IMR-90 (cell line): Measurements from ENCODE around the gene ZNF827. TPM values are rescaled to one million over a fixed set of nuclear protein-coding genes. Genes with fewer than 3 reads are reported as not detected.

ENCODE experiments used
- ATAC-seq: fragments of 200-7000 bp; cut with Tn5 transposase; 2 replicates; pipeline ENCODE4 v1.9.1; 2020; ENCODE audit warnings: low read depth, mild to moderate bottlenecking, moderate library complexity
- BruUV-seq: library from RNA; stranded (reverse); fragments of 400-500 nt; replicated peaks from 2 replicates; lab custom pipeline; 2021; lab: Mats Ljungman, UMichigan
- CTCF ChIA-PET: fragments of 300-600 bp; formaldehyde crosslinking; extraction: SDS; loops from one replicate; lab custom pipeline; 2021; ENCODE audit warnings: antibody characterized with exemption; lab: Yijun Ruan, JAX
- POLR2A ChIA-PET: fragments of 300-600 bp; sonication (Branson Sonifier 250); formaldehyde crosslinking; loops from one replicate; lab custom pipeline; 2022; ENCODE audit warnings: antibody characterized with exemption; ENCODE audit not compliant: unreplicated experiment; lab: Charles Lee
- DNase-seq: peaks from one replicate; pipeline ENCODE4 v3.0.0; 2013
- H2AFZ ChIP-seq: replicated peaks from 2 replicates; pipeline ENCODE3; 2013; ENCODE audit warnings: low read length, mild to moderate bottlenecking; ENCODE audit not compliant: poor library complexity
- H2AK5ac ChIP-seq: 2 replicates; pipeline ENCODE4 v1.6.1; 2013; ENCODE audit warnings: low read depth, low read length, inconsistent platforms
- H2AK9ac ChIP-seq: replicated peaks from 2 replicates; pipeline ENCODE3; 2013; ENCODE audit warnings: mild to moderate bottlenecking, low read depth, low read length, moderate library complexity; ENCODE audit not compliant: poor library complexity
- H2BK120ac ChIP-seq: 2 replicates; pipeline ENCODE4 v1.6.1; 2013; ENCODE audit warnings: low read depth, low read length, inconsistent platforms
- H2BK15ac ChIP-seq: 3 replicates; pipeline ENCODE4 v1.6.1; 2013; ENCODE audit warnings: low read depth, low read length, inconsistent platforms
- H2BK20ac ChIP-seq: 2 replicates; pipeline ENCODE4 v1.6.1; 2013; ENCODE audit warnings: low read depth, mild to moderate bottlenecking, inconsistent platforms, low read length, moderate library complexity
- H2BK5ac ChIP-seq: 2 replicates; pipeline ENCODE4 v1.6.1; 2013; ENCODE audit warnings: mild to moderate bottlenecking, low read depth, low read length, inconsistent platforms; ENCODE audit not compliant: poor library complexity, severe bottlenecking
- H3K14ac ChIP-seq: replicated peaks from 2 replicates; pipeline ENCODE4 v1.6.1; 2013; ENCODE audit warnings: low read depth, low read length, inconsistent platforms
- H3K18ac ChIP-seq: 2 replicates; pipeline ENCODE4 v1.6.1; 2013; ENCODE audit warnings: low read depth, low read length, control low read depth
- H3K23ac ChIP-seq: 2 replicates; pipeline ENCODE4 v1.6.1; 2013; ENCODE audit warnings: low read depth, low read length, inconsistent platforms
- H3K27ac ChIP-seq: 2 replicates; pipeline ENCODE4 v1.5.1; 2013; ENCODE audit warnings: mild to moderate bottlenecking, control low read depth, low read length; ENCODE audit not compliant: insufficient read depth
- H3K27me3 ChIP-seq: 2 replicates; pipeline ENCODE4 v1.6.1; 2013; ENCODE audit warnings: low read length; ENCODE audit not compliant: control insufficient read depth, insufficient read depth
- H3K36me3 ChIP-seq: 2 replicates; pipeline ENCODE4 v1.6.1; 2013; ENCODE audit warnings: low read length, mixed read lengths; ENCODE audit not compliant: control insufficient read depth, insufficient read depth
- H3K4ac ChIP-seq: 2 replicates; pipeline ENCODE4 v1.6.1; 2013; ENCODE audit warnings: low read depth, low read length, inconsistent platforms
- H3K4me1 ChIP-seq: 2 replicates; pipeline ENCODE4 v1.6.1; 2013; ENCODE audit warnings: low read length, mixed read lengths; ENCODE audit not compliant: control insufficient read depth, insufficient read depth
- H3K4me2 ChIP-seq: 2 replicates; pipeline ENCODE4 v1.6.1; 2013; ENCODE audit warnings: low read depth, mild to moderate bottlenecking, control low read depth, low read length, moderate library complexity
- H3K4me3 ChIP-seq: 2 replicates; pipeline ENCODE4 v1.5.1; 2013; ENCODE audit warnings: low read depth, mild to moderate bottlenecking, control low read depth, low read length, moderate library complexity; ENCODE audit not compliant: insufficient read depth
- H3K56ac ChIP-seq: 2 replicates; pipeline ENCODE4 v1.6.1; 2013; ENCODE audit warnings: low read length, inconsistent platforms; ENCODE audit not compliant: insufficient read depth; ENCODE audit errors: extremely low read depth
- H3K79me1 ChIP-seq, 2 experiments: 2 replicates each; pipeline ENCODE4 v1.6.1; 2013; ENCODE audit warnings: low read length in 2 of 2, inconsistent platforms in 1 of 2, low read depth in 1 of 2
- H3K9ac ChIP-seq: 2 replicates; pipeline ENCODE4 v1.6.1; 2013; ENCODE audit warnings: low read depth, low read length, control low read depth
- H3K9me1 ChIP-seq: 2 replicates; pipeline ENCODE4 v1.6.1; 2013; ENCODE audit warnings: low read length, inconsistent platforms; ENCODE audit not compliant: insufficient read depth
- H3K9me3 ChIP-seq: 2 replicates; pipeline ENCODE4 v1.6.1; 2013; ENCODE audit warnings: low read length; ENCODE audit not compliant: control insufficient read depth, insufficient read depth
- H4K20me1 ChIP-seq: 2 replicates; pipeline ENCODE4 v1.6.1; 2013; ENCODE audit warnings: low read length, inconsistent platforms; ENCODE audit not compliant: insufficient read depth
- H4K5ac ChIP-seq: 2 replicates; pipeline ENCODE4 v1.6.1; 2013; ENCODE audit warnings: mild to moderate bottlenecking, low read depth, low read length, control low read depth
- H4K8ac ChIP-seq, 2 experiments: 2 replicates each; pipeline ENCODE4 v1.6.1; 2013; ENCODE audit warnings: low read depth in 2 of 2, low read length in 2 of 2, control low read depth in 1 of 2, inconsistent platforms in 1 of 2
- H4K91ac ChIP-seq: 2 replicates; pipeline ENCODE4 v1.6.1; 2013; ENCODE audit warnings: low read depth, low read length, inconsistent platforms; ENCODE audit not compliant: insufficient read depth
- BHLHE40 ChIP-seq: fragments of 150-350 bp; IDR thresholded peaks from 2 replicates; pipeline ENCODE4 v1.6.1; 2016; ENCODE audit warnings: mild to moderate bottlenecking, low read depth, low read length
- CEBPB ChIP-seq: IDR thresholded peaks from 2 replicates; pipeline ENCODE4 v1.6.1; 2012; ENCODE audit warnings: low read depth, low read length, improper control_type of control experiment
- CHD1 ChIP-seq: IDR thresholded peaks from 2 replicates; pipeline ENCODE4 v1.6.1; 2012; ENCODE audit warnings: low read depth, low read length, improper control_type of control experiment
- FOS ChIP-seq: fragments of 150-350 bp; IDR thresholded peaks from 2 replicates; pipeline ENCODE4 v1.6.1; 2016; ENCODE audit warnings: low read depth, low read length
- MAFK ChIP-seq: IDR thresholded peaks from 2 replicates; pipeline ENCODE4 v1.6.1; 2012; ENCODE audit warnings: low read depth, low read length, improper control_type of control experiment
- MAZ ChIP-seq: IDR thresholded peaks from 2 replicates; pipeline ENCODE4 v1.6.1; 2012; ENCODE audit warnings: low read depth, mild to moderate bottlenecking, low read length, improper control_type of control experiment, moderate library complexity, borderline replicate concordance
- MXI1 ChIP-seq: IDR thresholded peaks from 2 replicates; pipeline ENCODE4 v1.6.1; 2012; ENCODE audit warnings: low read depth, mild to moderate bottlenecking, low read length, moderate library complexity, borderline replicate concordance
- NFE2L2 ChIP-seq: fragments of 150-350 bp; IDR thresholded peaks from 2 replicates; pipeline ENCODE4 v1.6.1; 2016; ENCODE audit warnings: low read depth, mild to moderate bottlenecking, low read length
- POLR2A ChIP-seq: IDR thresholded peaks from 2 replicates; pipeline ENCODE4 v1.6.1; 2012; ENCODE audit warnings: mild to moderate bottlenecking, low read depth, low read length
- RAD21 ChIP-seq: IDR thresholded peaks from 2 replicates; pipeline ENCODE4 v1.6.1; 2012; ENCODE audit warnings: low read length, improper control_type of control experiment
- RCOR1 ChIP-seq: IDR thresholded peaks from 2 replicates; pipeline ENCODE4 v1.6.1; 2012; ENCODE audit warnings: mild to moderate bottlenecking, low read length, improper control_type of control experiment; ENCODE audit not compliant: insufficient replicate concordance
- RFX5 ChIP-seq: IDR thresholded peaks from 2 replicates; pipeline ENCODE4 v1.8.0; 2012; ENCODE audit warnings: low read depth, mild to moderate bottlenecking, low read length, moderate library complexity
- SMC3 ChIP-seq: fragments of 150-350 bp; IDR thresholded peaks from 2 replicates; pipeline ENCODE4 v1.6.1; 2016; ENCODE audit warnings: low read depth, mild to moderate bottlenecking, antibody characterized with exemption, low read length, moderate library complexity
- USF2 ChIP-seq: fragments of 150-350 bp; IDR thresholded peaks from 2 replicates; pipeline ENCODE4 v1.6.1; 2017; ENCODE audit warnings: mild to moderate bottlenecking, antibody characterized with exemption, low read length, low read depth
- WGBS, 2 experiments: methylation state at CpG; one replicate each; pipeline versions ENCODE4 v1.1.5 to v1.1.7; 2013; ENCODE audit warnings: missing lambda C conversion rate in 2 of 2; ENCODE audit not compliant: insufficient read length in 1 of 2; ENCODE audit errors: extremely low coverage in 2 of 2; 5-methylcytosine and 5-hydroxymethylcytosine counted together
- dilution Hi-C: fragments of 300-500 bp; cut with HindIII; formaldehyde crosslinking; loops from one replicate; pipeline ENCODE4 v1.14.3; 2018; ENCODE audit warnings: low sequenced_read_pairs; ENCODE audit not compliant: unreplicated experiment
- in situ Hi-C: fragments of 300-500 bp; cut with MboI; formaldehyde crosslinking; loops from 3 replicates; pipeline ENCODE4 v1.14.3; 2019; ENCODE audit warnings: low sequenced_read_pairs, inconsistent platforms, mixed read lengths
- intact Hi-C: fragments of 100-400 bp; cut with micrococcal nuclease; formaldehyde crosslinking; loops from 2 replicates; pipeline ENCODE4 v1.10.0; 2022
- polyA plus RNA-seq, 3 experiments: library from polyadenylated mRNA; depleted of rRNA; stranded (reverse); fragments of >200 nt; gene quantifications; 2 replicates each; pipeline ENCODE4 v1.2.3, GENCODE V29; 2012; ENCODE audit warnings: low replicate concordance in 1 of 3
- total RNA-seq: library from RNA; depleted of rRNA; stranded (reverse); fragments of >200 nt; gene quantifications from 2 replicates; pipeline ENCODE4 v1.2.3, GENCODE V29; 2012
- TF ChIP-seq, protein P1 (sequence below): conservative IDR thresholded peaks from 2 replicates; pipeline ENCODE4 v1.5.1; 2012; ENCODE audit warnings: mild to moderate bottlenecking, low read depth, low read length, improper control_type of control experiment

ZNF827 gene
- total and polyA plus RNA-seq, 2 of the 4 experiments (the other 2 are of a cell fraction): 6.6 to 31.7 TPM

DNA sequence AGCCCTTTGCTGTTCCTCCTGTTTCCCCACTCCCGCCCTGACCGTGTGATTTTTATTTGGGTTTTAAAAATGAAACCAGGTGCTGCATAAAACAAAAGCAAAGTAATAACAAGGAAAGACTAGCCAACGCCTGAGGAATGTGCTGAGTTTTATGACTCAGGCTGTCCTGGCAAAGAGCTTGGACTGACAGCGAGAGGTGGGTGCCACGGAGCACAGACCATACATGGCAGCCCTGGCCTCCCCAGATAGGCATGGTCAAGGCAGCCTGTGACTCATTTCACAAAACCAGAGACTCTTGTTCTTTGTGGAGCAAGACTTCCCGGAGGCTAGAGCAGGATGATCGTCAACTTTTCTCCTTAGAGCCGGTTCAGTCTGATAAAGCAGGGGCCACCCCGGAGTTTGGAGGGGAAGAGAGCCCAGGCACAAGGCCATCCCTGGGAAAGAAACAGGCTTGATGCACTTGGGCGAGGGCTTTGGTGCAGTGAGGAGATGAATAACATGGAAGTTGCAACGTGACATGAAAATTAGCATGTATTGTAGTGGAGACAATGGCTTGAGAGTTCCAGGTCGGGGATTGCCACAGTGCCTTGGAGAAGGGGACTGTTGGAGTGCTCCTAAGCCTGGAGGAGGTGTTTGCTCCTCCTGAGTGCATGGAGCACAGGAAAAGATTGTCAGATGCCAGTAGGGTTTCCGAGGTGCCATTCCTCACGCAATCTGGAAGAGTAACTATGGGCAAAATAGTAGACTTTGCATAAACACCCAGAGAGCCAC, 203.9 kb downstream of the ZNF827 start:
- Histone ChIP-seq H2BK120ac (peak overlapping the region; percentile 98), H3K27me3 (no peaks in the 10 kb centered on the region), H3K36me3 (no peaks in the 10 kb centered on the region), H3K4ac (peak overlapping the region; percentile 99), H3K9me3 (no peaks in the 10 kb centered on the region), H2BK20ac (peak overlapping the region; percentile 98), H2AFZ (peak overlapping the region; percentile 87), H3K18ac (peak overlapping the region; percentile 98), H3K14ac (peak overlapping the region; percentile 99), H3K9me1 (peaks cover 19% of the 10 kb centered on the region), H3K4me3 (peak overlapping the region; percentile 15; the same call in 1 of the 2 replicates), H3K23ac (peak overlapping the region; percentile 99), H2BK5ac (peak overlapping the region; percentile 100), H3K56ac (peak overlapping the region; percentile 97), H2BK15ac (peak overlapping the region; percentile 95), H3K27ac (peak overlapping the region; percentile 92), H3K4me1 (peaks cover 29% of the 10 kb centered on the region), H2AK9ac (peak overlapping the region; percentile 99), H4K91ac (peak overlapping the region; percentile 99), H4K20me1 (no peaks in the 10 kb centered on the region), H2AK5ac (peak overlapping the region; percentile 94), H4K5ac (peak overlapping the region; percentile 94), H3K9ac (peak overlapping the region; percentile 80), H3K79me1 (peaks cover 0 to 6% of the 10 kb centered on the region in 2 experiments; a peak in 2 of 4 replicates), H4K8ac (peak overlapping the region; percentile 93 to 98), H3K4me2 (peak overlapping the region; percentile 77)
- no TSS peak for BruUV-seq
- ATAC-seq (peak; percentile 56), DNase-seq (peak; percentile 96)
- ChIA-PET CTCF (interaction anchor here (0.6 kb wide), 1 partner anchor 9 kb away, joined by 3 read pairs; no protein-coding TSS in a partner anchor), POLR2A (no interaction called here)
- dilution Hi-C loops (no loop called here), in situ Hi-C loops (loop anchor here (5.0 kb wide), 1 partner anchor 73 kb away; no protein-coding TSS in a partner anchor), intact Hi-C loops (loop anchor here (1.0 to 10.0 kb wide), 7 partner anchors 56 to 520 kb away; partner anchors contain the start of genes MMAA and SMAD1)
- 14% methylated on average over 4 of the region's 14 CpGs; no CpG with 5 or more reads in 1 of the 2 experiments for WGBS, 2 experiments
- TF ChIP-seq MXI1 (peak; percentile 62; the same call in 1 of the 2 replicates), CHD1 (no peak), RCOR1 (no peak), POLR2A (peak; percentile 62), SMC3 (no peak), RFX5 (no peak), CEBPB (peak; percentile 66; the same call in 1 of the 2 replicates), USF2 (no peak), BHLHE40 (0 out of 2 replicates have a peak, but pooled peaks have one; percentile 21), NFE2L2 (peak; percentile 58; the same call in 1 of the 2 replicates), RAD21 (no peak; the same call in 1 of the 2 replicates), MAFK (peak; percentile 81), FOS (peak; percentile 80), MAZ (peak; percentile 30; the same call in 1 of the 2 replicates)
- TF ChIP-seq, protein P1, sequence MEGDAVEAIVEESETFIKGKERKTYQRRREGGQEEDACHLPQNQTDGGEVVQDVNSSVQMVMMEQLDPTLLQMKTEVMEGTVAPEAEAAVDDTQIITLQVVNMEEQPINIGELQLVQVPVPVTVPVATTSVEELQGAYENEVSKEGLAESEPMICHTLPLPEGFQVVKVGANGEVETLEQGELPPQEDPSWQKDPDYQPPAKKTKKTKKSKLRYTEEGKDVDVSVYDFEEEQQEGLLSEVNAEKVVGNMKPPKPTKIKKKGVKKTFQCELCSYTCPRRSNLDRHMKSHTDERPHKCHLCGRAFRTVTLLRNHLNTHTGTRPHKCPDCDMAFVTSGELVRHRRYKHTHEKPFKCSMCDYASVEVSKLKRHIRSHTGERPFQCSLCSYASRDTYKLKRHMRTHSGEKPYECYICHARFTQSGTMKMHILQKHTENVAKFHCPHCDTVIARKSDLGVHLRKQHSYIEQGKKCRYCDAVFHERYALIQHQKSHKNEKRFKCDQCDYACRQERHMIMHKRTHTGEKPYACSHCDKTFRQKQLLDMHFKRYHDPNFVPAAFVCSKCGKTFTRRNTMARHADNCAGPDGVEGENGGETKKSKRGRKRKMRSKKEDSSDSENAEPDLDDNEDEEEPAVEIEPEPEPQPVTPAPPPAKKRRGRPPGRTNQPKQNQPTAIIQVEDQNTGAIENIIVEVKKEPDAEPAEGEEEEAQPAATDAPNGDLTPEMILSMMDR: no peak
